Lower leg skin (tissue), 4 donors: Measurements from ENCODE around the gene ST6GAL1. TPM values are rescaled to one million over a fixed set of nuclear protein-coding genes. Genes with fewer than 3 reads are reported as not detected.

ENCODE experiments used
- DNase-seq, 2 donors: peaks; one replicate each; pipeline ENCODE4 v3.0.0-alpha.2; 2019; ENCODE audit warnings: low spot score in 2 of 2
- H3K4me3 ChIP-seq: fragments of 200-600 bp; sonication (generic); 2 replicates; pipeline ENCODE4 v1.5.1; 2017; ENCODE audit warnings: mild to moderate bottlenecking, low read depth; ENCODE audit not compliant: poor library complexity, severe bottlenecking
- POLR2A ChIP-seq, 2 donors: fragments of 450-650 bp; IDR thresholded peaks; one replicate each; pipeline ENCODE4 v1.6.1; 2016 to 2017; ENCODE audit warnings: antibody characterized with exemption in 2 of 2, mild to moderate bottlenecking in 1 of 2, moderate library complexity in 1 of 2
- whole genome bisulfite sequencing, 2 donors: methylation state at CpG; one replicate each; pipeline ENCODE4 v1.1.5; 2018; 5-methylcytosine and 5-hydroxymethylcytosine counted together
- intact Hi-C: fragments of 100-400 bp; cut with DNase I; formaldehyde crosslinking; loops from one replicate; pipeline ENCODE4 v1.15.0; 2023; ENCODE audit warnings: low total_unique reads
- total RNA-seq, 4 donors: library from RNA; depleted of rRNA; stranded (reverse); fragments of >200 nt; gene quantifications; one replicate each; pipeline ENCODE4 v1.1.0, GENCODE V29; 2016
- TF ChIP-seq, protein P1 (sequence below), 3 donors: fragments of 450-650 bp; IDR thresholded peaks; one replicate each; pipeline ENCODE4 v1.5.1; 2016; ENCODE audit warnings: antibody characterized with exemption in 3 of 3, mild to moderate bottlenecking in 3 of 3, moderate library complexity in 2 of 3

ST6GAL1 gene
- total RNA-seq, 4 donors from 2014 or later, result 12.8 to 44.5 (median 25.2) TPM

DNA sequence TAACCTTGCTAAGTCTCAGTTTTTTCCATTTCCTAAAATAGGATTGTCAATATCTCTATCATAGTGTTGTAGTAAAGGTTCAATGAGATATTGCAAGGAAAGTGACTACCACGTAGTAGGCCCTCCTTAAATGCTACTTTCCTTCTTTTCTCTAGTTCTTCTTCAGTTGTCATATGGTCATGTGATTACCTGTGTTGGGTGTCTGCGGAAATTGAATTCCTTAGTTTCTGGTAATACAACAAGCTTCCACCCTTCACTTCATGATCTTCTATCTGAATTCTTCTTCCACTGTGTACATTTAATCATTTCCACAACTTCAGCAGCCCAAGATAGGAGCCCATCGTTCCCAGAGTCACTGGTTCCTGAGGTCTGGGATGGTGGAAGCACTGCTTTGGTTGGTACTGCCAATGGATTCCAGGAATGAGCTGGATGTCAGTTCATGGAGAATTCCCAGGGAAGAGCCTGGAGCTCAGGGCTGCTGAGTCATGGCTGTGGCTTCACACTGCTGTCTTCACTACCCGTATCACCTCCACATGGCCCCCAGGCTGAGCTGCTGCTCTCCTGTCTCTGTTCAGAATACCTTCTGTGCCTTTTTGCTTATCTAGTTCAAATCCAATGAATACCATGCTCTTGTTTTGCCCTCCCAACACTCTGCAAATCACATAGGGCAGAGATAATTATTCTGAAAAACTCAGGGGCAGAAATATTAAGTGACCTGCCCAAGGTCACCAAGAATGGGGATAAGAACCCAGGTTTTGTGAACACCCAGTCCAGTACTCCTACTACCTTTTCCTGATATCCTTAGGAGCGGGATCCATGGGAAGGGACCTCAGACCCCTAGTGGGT lies 110.4 kb downstream of the ST6GAL1 start:
- WGBS, 2 donors, result 90 to 92% methylated on average over 5 of the region's 5 CpGs
- intact Hi-C loops, result no loop called here
- H3K4me3 ChIP-seq, result no peak overlapping the region
- DNase-seq, result no peak
- no peak for TF ChIP-seq POLR2A (IDR thresholded peaks at IDR 0.05)
- TF ChIP-seq, protein P1, sequence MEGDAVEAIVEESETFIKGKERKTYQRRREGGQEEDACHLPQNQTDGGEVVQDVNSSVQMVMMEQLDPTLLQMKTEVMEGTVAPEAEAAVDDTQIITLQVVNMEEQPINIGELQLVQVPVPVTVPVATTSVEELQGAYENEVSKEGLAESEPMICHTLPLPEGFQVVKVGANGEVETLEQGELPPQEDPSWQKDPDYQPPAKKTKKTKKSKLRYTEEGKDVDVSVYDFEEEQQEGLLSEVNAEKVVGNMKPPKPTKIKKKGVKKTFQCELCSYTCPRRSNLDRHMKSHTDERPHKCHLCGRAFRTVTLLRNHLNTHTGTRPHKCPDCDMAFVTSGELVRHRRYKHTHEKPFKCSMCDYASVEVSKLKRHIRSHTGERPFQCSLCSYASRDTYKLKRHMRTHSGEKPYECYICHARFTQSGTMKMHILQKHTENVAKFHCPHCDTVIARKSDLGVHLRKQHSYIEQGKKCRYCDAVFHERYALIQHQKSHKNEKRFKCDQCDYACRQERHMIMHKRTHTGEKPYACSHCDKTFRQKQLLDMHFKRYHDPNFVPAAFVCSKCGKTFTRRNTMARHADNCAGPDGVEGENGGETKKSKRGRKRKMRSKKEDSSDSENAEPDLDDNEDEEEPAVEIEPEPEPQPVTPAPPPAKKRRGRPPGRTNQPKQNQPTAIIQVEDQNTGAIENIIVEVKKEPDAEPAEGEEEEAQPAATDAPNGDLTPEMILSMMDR (IDR thresholded peaks at IDR 0.05), result no peak

DNA sequence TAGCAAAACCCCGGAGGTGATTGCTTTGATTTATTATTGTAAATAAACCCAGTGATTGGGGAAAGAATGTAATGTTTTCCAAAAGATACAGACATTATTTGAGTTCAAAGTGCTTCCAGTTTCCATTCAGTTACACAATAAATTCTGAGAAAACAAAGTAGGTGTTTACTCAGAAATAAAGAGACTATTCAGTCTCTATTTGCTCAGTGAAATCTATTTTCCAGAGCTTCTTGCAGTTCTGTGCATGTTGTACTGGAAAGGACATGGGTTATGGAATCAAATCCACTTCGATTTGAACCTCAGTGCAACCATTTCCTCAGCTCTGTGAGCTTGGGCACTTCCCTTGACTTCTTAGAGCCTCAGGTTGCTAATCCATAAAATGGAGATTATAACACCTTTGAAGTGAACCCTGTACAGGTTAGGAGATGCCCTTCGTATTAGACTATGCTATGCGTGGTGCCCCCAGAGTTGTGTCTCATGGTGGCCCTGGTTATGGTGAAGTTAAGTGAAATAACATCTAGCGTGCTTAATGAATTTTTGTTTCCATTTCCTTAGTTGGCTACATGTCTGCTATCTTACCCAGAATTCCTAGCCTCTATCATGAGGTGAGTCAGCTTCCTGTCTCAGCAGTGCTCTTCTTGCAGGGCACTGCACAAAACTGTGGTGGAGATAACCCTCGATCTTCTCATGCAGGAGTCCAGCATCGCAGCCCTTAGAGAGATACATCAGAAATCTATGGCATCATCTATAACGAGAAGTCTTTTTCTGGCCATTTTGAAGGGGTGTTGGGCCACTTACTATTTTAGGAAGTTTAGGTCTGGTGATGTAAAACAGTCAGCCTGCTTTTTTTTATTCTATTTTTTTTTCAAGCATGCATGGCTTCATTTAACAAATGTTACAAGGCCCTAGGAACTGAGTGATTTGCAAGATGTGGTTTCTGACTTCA lies 111.3 kb downstream of the ST6GAL1 start:
- DNase-seq, result no peak
- 74 to 79% methylated on average over 8 of the region's 8 CpGs for WGBS, 2 donors
- no peak overlapping the region for H3K4me3 ChIP-seq
- TF ChIP-seq, protein P1 (IDR thresholded peaks at IDR 0.05), result no peak
- TF ChIP-seq POLR2A (IDR thresholded peaks at IDR 0.05), result no peak
- intact Hi-C loops, result no loop called here

DNA sequence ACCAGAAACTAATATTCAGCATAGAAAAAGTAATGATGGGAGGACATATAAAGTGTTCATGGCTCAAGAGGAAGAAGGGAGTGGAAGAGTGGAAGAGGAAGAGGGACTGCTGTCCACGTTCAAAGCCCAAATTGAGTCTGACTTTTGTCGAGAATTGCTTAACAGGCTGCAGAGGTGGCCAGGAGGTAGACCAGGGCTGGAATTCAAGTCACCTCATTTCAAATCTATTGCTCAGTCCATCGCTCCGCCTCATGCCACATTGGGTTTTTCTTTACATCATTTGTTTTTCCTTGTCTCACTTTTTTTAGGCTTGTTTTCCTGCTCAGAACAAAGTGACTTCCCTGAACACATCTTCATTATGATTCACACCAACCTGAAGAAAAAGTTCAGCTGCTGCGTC lies 112.0 kb downstream of the ST6GAL1 start:
- no peak for TF ChIP-seq POLR2A (IDR thresholded peaks at IDR 0.05)
- TF ChIP-seq, protein P1 (IDR thresholded peaks at IDR 0.05), result no peak
- DNase-seq, result no peak
- WGBS, 2 donors, result 86 to 91% methylated on average over 5 of the region's 5 CpGs
- H3K4me3 ChIP-seq, result no peak overlapping the region
- intact Hi-C loops, result no loop called here

DNA sequence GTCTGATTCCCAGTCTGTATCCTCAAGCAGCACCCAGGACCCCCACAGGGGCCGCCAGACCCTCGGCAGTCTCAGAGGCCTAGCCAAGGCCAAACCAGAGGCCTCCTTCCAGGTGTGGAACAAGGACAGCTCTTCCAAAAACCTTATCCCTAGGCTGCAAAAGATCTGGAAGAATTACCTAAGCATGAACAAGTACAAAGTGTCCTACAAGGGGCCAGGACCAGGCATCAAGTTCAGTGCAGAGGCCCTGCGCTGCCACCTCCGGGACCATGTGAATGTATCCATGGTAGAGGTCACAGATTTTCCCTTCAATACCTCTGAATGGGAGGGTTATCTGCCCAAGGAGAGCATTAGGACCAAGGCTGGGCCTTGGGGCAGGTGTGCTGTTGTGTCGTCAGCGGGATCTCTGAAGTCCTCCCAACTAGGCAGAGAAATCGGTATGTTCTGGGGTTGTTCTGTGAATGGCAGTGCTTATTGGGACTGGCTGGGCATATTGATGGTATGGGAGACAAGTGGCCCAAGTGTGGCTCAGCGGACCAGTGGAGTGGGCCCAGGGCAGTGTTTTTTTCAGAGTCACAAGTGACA lies 112.6 kb downstream of the ST6GAL1 start:
- WGBS, 2 donors, result 98 to 99% methylated on average over 8 of the region's 8 CpGs
- DNase-seq, result no peak
- intact Hi-C loops, result no loop called here
- TF ChIP-seq POLR2A (IDR thresholded peaks at IDR 0.05), result no peak
- no peak overlapping the region for H3K4me3 ChIP-seq

DNA sequence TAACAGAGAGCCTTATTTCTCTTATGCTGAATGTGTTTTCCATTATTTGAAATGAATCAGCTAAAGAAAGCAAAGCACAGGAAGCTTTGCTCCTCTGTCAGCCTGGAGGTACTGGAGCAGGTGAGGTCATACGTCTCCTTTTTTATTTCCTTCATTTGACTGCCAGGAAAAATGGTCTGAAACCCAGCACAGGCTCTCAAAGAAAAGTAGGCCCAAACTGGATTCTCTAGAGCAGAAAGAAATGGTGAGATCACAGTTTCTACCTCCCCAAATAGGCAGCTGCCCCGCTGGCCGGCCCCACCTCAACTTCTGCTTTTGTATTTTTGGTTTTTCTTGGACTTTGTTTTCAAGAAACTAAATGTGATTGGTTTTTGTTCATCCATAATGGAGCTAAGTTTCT lies 113.9 kb downstream of the ST6GAL1 start:
- H3K4me3 ChIP-seq, result no peak overlapping the region
- DNase-seq, result no peak
- intact Hi-C loops, result no loop called here
- 72 to 82% methylated on average over 3 of the region's 3 CpGs for WGBS, 2 donors
- TF ChIP-seq POLR2A (IDR thresholded peaks at IDR 0.05), result no peak
- TF ChIP-seq, protein P1 (IDR thresholded peaks at IDR 0.05), result no peak
